NOMO-1 (cell line): ENCODE data around the gene TECPR2.
A peak's percentile ranks its signal among the peaks of the same experiment; 100 is the strongest.

Source experiments
- DNase-seq, 2 experiments: peaks; one replicate each; lab custom pipeline; 2025; ENCODE audit not compliant: unreplicated experiment in 2 of 2; lab: John Stamatoyannopoulos, UW

Gene TECPR2

GRCh38 chr14:102505775-102506625 is 143.3 kb downstream of the TECPR2 start:
- no peak for DNase-seq

- no peak for DNase-seq
Measured at GRCh38 chr14:102506626-102506925, 143.8 kb downstream of the TECPR2 start.

GRCh38 chr14:102507081-102507856 is 144.5 kb downstream of the TECPR2 start:
- no peak for DNase-seq

GRCh38 chr14:102507857-102508312 is 145.1 kb downstream of the TECPR2 start:
- DNase-seq = no peak

GRCh38 chr14:102508410-102508773 is 145.7 kb downstream of the TECPR2 start:
- no peak for DNase-seq

- DNase-seq = peak; percentile 22 to 24
Measured at GRCh38 chr14:102508774-102509745, 146.3 kb downstream of the TECPR2 start.

GRCh38 chr14:102509746-102510615 is 147.2 kb downstream of the TECPR2 start, which contains the start of gene ANKRD9:
Gene ANKRD9, minus strand, starts transcription at chr14:102509776. Its CDS starts 1,887 bp downstream, at chr14:102507889.
- peak; percentile 90 to 92 for DNase-seq

- no peak for DNase-seq
Measured at GRCh38 chr14:102510616-102511520, 148.1 kb downstream of the TECPR2 start.

GRCh38 chr14:102511538-102511937 is 148.8 kb downstream of the TECPR2 start:
- DNase-seq = no peak

- no peak for DNase-seq
Measured at GRCh38 chr14:102512793-102513300, 150.1 kb downstream of the TECPR2 start.

- no peak for DNase-seq
Measured at GRCh38 chr14:102513899-102514772, 151.4 kb downstream of the TECPR2 start.

GRCh38 chr14:102514987-102515733 is 152.4 kb downstream of the TECPR2 start:
- DNase-seq = no peak

GRCh38 chr14:102516531-102517391 is 154.0 kb downstream of the TECPR2 start:
- peak; percentile 32 to 64 for DNase-seq

- DNase-seq = peak in 1 of 2 experiments; percentile 19
Measured at GRCh38 chr14:102517392-102518062, 154.8 kb downstream of the TECPR2 start.

GRCh38 chr14:102518063-102518648 is 155.4 kb downstream of the TECPR2 start:
- no peak for DNase-seq
